Muscle of leg (tissue), 11 donors: ENCODE results near the gene PHTF2. TPM values are rescaled to one million over a fixed set of nuclear protein-coding genes. Genes with fewer than 3 reads are reported as not detected.
"Not testable (repeated sequence)": the region's sequence is repeated elsewhere in the genome, so short reads cannot be mapped to it uniquely, and the experiment has no call there.

ENCODE experiments used
- DNase-seq: peaks from one replicate; pipeline ENCODE4 v3.0.0; 2013
- H3K27ac ChIP-seq: one replicate; pipeline ENCODE4 v1.5.1; 2013; ENCODE audit warnings: mild to moderate bottlenecking, low read length, control low read depth
- H3K27me3 ChIP-seq: one replicate; pipeline ENCODE4 v1.6.1; 2013; ENCODE audit warnings: low read length; ENCODE audit not compliant: control insufficient read depth, insufficient read depth
- H3K36me3 ChIP-seq: one replicate; pipeline ENCODE4 v1.6.1; 2013; ENCODE audit warnings: low read length; ENCODE audit not compliant: control insufficient read depth, insufficient read depth
- H3K4me1 ChIP-seq: one replicate; pipeline ENCODE4 v1.6.1; 2013; ENCODE audit warnings: low read length; ENCODE audit not compliant: control insufficient read depth, insufficient read depth
- H3K4me3 ChIP-seq: one replicate; pipeline ENCODE4 v1.5.1; 2013; ENCODE audit warnings: low read length, control low read depth
- H3K9me3 ChIP-seq: replicated peaks from 2 replicates; pipeline ENCODE4 v1.6.1; 2013; ENCODE audit warnings: low read depth, low read length; ENCODE audit not compliant: control insufficient read depth
- WGBS: methylation state at CpG from one replicate; pipeline ENCODE4 v1.1.5; 2013; ENCODE audit warnings: missing lambda C conversion rate; ENCODE audit not compliant: insufficient coverage; 5-methylcytosine and 5-hydroxymethylcytosine counted together
- polyA plus RNA-seq, 8 donors: library from polyadenylated mRNA; unstranded; fragments of 120-200 nt; gene quantifications; one replicate each; pipeline versions ENCODE4 v1.2.1 to v1.2.3, GENCODE V29; 2013; ENCODE audit warnings: inconsistent platforms in 1 of 8, low replicate concordance in 1 of 8; ENCODE audit not compliant: insufficient read length in 8 of 8, insufficient read depth in 1 of 8
- total RNA-seq: library from RNA; stranded (reverse); fragments of 120-200 nt; gene quantifications from one replicate; pipeline ENCODE4 v1.2.4, GENCODE V29; 2013

PHTF2 gene
- total and polyA plus RNA-seq, 9 donors: 10.5 to 21.7 (median 18.6) TPM

DNA sequence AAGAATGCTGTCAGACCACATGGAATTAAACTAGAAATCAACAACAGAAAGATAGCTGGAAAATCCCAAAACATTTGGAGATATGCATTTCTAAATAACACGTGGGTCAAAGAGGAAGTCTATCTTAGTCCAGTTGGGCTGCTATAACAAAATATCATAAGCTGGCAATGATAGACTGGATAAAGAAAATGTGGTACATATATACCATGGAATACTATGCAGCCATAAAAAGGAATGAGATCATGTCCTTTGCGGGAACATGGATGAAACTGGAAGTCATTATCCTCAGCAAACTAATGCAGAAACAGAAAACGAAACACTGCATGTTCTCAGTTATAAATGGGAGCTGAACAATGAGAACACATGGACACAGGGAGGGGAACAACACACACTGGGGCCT, 200.6 kb downstream of the PHTF2 start:
- no CpG with 5 or more reads among the region's 3 CpGs for WGBS
- not testable (repeated sequence) for H3K4me3 ChIP-seq, H3K27ac ChIP-seq

DNA sequence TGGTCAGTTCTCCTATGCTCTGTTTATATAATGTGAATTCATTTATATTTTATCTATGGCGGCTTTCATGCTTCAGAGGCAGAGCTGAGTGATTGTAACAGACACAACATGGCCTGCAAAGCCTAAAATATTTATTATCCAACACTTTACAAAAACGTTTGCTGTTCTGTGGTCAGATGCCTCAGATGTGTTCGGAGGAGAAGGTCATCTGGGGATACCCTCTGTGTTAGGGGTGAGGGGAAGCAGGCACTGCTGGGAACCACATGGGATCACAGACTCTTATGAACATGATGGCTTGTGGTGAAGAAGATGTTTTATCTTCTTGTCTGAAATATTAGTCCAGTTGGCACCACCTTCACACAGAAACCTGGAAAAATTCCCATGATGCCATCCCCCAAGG, 203.4 kb downstream of the PHTF2 start:
- Histone ChIP-seq H3K27me3 (no peaks in the 10 kb centered on the region), H3K4me1 (no peaks in the 10 kb centered on the region), H3K27ac (no peak overlapping the region), H3K9me3 (no peaks in the 10 kb centered on the region), H3K36me3 (no peaks in the 10 kb centered on the region), H3K4me3 (no peak overlapping the region)
- DNase-seq: no peak
- 60% methylated on average over 1 of the region's 3 CpGs for WGBS

More for the DNA sequence above, 200.6 kb downstream of the PHTF2 start:
- H3K36me3 ChIP-seq, H3K27me3 ChIP-seq, H3K9me3 ChIP-seq, H3K4me1 ChIP-seq, DNase-seq: not testable (repeated sequence)

DNA sequence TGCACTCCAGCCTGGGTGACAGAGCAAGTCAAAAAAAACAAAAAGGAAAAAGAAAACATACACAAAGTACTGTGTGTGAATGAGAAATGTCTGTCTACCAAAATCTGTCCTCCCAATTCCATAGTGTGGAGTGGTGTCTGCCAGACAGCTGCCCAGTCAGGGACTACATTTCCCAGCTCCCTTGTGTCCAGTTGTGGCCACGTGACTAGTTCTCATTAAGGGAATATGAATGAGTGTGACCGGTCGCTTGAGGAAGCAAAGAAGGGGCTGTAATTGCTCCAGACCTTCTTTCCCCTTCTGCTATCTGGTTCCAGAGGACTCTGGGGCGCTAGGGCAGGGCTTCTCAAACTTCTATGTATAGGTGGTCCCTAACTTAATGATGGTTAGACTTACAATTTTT, 204.1 kb downstream of the PHTF2 start:
- Histone ChIP-seq H3K36me3 (no peaks in the 10 kb centered on the region), H3K27ac (no peak overlapping the region), H3K9me3 (no peaks in the 10 kb centered on the region), H3K4me3 (no peak overlapping the region), H3K27me3 (no peaks in the 10 kb centered on the region), H3K4me1 (no peaks in the 10 kb centered on the region)
- DNase-seq: no peak
- no CpG with 5 or more reads among the region's 4 CpGs for WGBS

DNA sequence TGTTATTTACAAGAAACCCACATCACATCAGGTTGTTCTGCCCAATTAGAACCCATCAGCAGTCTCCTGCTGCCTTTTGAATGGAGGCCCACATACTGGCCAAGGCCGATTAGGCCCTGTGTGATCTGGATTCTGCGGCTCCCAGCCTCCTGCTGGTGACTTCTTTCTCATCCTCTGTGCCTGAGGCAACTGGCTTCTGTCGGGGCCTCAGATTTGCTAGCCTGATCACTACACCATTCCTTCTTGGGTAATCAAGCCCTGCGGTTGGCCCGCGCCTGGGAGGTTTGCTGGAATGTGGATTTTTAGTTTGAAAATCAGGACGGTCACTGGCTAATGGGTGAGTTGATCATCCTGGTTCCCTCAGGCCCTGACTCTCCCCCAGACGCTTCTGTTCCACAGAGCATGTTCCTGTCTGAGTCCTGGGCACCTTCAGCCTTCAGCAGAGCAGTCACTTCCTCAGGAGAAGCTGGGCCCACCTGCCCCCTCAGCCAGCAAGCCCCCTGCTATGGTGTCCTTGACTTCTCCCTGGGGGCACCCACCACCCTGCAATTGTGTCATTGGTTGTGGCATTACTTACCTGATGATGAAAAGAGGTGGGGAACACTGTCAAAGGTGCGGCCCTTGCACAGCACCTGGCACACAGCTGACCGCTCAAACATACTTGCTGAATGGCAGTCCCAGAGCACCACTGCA, 207.6 kb downstream of the PHTF2 start:
- no peak for DNase-seq
- Histone ChIP-seq H3K9me3 (no peaks in the 10 kb centered on the region), H3K36me3 (no peaks in the 10 kb centered on the region), H3K4me3 (no peak overlapping the region), H3K27ac (no peak overlapping the region), H3K4me1 (no peaks in the 10 kb centered on the region), H3K27me3 (no peaks in the 10 kb centered on the region)
- WGBS: 97% methylated on average over 4 of the region's 10 CpGs

Other genes starting within 250 kb of the PHTF2 start
- 19.3 TPM for gene RSBN1L, start 102.3 kb upstream of the PHTF2 start, total RNA-seq
- gene RSBN1L, start 102.3 kb upstream of the PHTF2 start, polyA plus RNA-seq: 10 to 100 TPM; 14.5 to 19.3 (median 15.7) TPM
- gene TMEM60, start 339 bp upstream of the PHTF2 start, total RNA-seq: 12.2 TPM
- gene TMEM60, start 339 bp upstream of the PHTF2 start, polyA plus RNA-seq: 10 to 100 TPM; 10.5 to 14.7 (median 11.7) TPM